SW480 (cell line): ENCODE results near the gene CAV3.

Source experiments
- DNase-seq: peaks from one replicate; pipeline ENCODE4 v3.0.0-alpha.2; 2016; ENCODE audit warnings: low spot score

CAV3 gene

GRCh38 chr3:8761866-8762265 lies 28.3 kb downstream of the CAV3 start:
- DNase-seq: no peak

GRCh38 chr3:8762607-8763377 lies 29.2 kb downstream of the CAV3 start:
- DNase-seq: no peak

- DNase-seq: no peak
Observed at GRCh38 chr3:8764528-8764927, 30.9 kb downstream of the CAV3 start.

- no peak for DNase-seq
Observed at GRCh38 chr3:8765528-8765927, 31.9 kb downstream of the CAV3 start.

- DNase-seq: no peak
Observed at GRCh38 chr3:8766148-8766547, 32.5 kb downstream of the CAV3 start.

GRCh38 chr3:8767256-8767666 lies 33.7 kb downstream of the CAV3 start:
- no peak for DNase-seq

- DNase-seq: peak; percentile 13
Observed at GRCh38 chr3:8767667-8768363, 34.2 kb downstream of the CAV3 start.

- DNase-seq: no peak
Observed at GRCh38 chr3:8768364-8769087, 34.9 kb downstream of the CAV3 start.

GRCh38 chr3:8769088-8769822 lies 35.7 kb downstream of the CAV3 start, which contains the start of gene OXTR:
Gene OXTR (minus strand): TSS chr3:8769613. CDS start chr3:8768187, 1,426 bp downstream.
- DNase-seq: peak; percentile 47

- no peak for DNase-seq
Observed at GRCh38 chr3:8773941-8774542, 40.4 kb downstream of the CAV3 start.

GRCh38 chr3:8775181-8775580 lies 41.6 kb downstream of the CAV3 start:
- DNase-seq: no peak

- no peak for DNase-seq
Observed at GRCh38 chr3:8775602-8776001, 42.0 kb downstream of the CAV3 start.

GRCh38 chr3:8776406-8776805 lies 42.8 kb downstream of the CAV3 start:
- no peak for DNase-seq

- no peak for DNase-seq
Observed at GRCh38 chr3:8777201-8777977, 43.8 kb downstream of the CAV3 start.

- DNase-seq: no peak
Observed at GRCh38 chr3:8777978-8778267, 44.3 kb downstream of the CAV3 start.

- DNase-seq: no peak
Observed at GRCh38 chr3:8778475-8778874, 44.9 kb downstream of the CAV3 start.

GRCh38 chr3:8780279-8780678 lies 46.7 kb downstream of the CAV3 start:
- no peak for DNase-seq

GRCh38 chr3:8784676-8785435 lies 51.3 kb downstream of the CAV3 start:
- DNase-seq: no peak

- no peak for DNase-seq
Observed at GRCh38 chr3:8790529-8790928, 56.9 kb downstream of the CAV3 start.

GRCh38 chr3:8793242-8793641 lies 59.6 kb downstream of the CAV3 start:
- DNase-seq: no peak
